Raji (cell line): ENCODE data around the gene ZNF318.

Source experiments
- POLR2A ChIP-seq: IDR thresholded peaks from 2 replicates; pipeline ENCODE4 v1.6.1; 2011; ENCODE audit warnings: low read depth, low read length, control low read depth; ENCODE audit not compliant: insufficient read depth

Gene ZNF318

GRCh38 chr6:43347444-43347843 lies 22.0 kb downstream of the ZNF318 start:
- no peak for TF ChIP-seq POLR2A

- no peak for TF ChIP-seq POLR2A
Measured at GRCh38 chr6:43347021-43347420, 22.4 kb downstream of the ZNF318 start.

- no peak for TF ChIP-seq POLR2A
Measured at GRCh38 chr6:43339168-43339567, 30.3 kb downstream of the ZNF318 start.

GRCh38 chr6:43338243-43338642 lies 31.2 kb downstream of the ZNF318 start:
- no peak for TF ChIP-seq POLR2A

GRCh38 chr6:43336382-43336781 lies 33.1 kb downstream of the ZNF318 start:
- TF ChIP-seq POLR2A: no peak

GRCh38 chr6:43335469-43335868 lies 34.0 kb downstream of the ZNF318 start:
- TF ChIP-seq POLR2A: no peak

GRCh38 chr6:43334466-43335095 lies 34.9 kb downstream of the ZNF318 start:
- TF ChIP-seq POLR2A: no peak

- TF ChIP-seq POLR2A: no peak
Measured at GRCh38 chr6:43331891-43332290, 37.6 kb downstream of the ZNF318 start.

GRCh38 chr6:43331470-43331869 lies 38.0 kb downstream of the ZNF318 start:
- TF ChIP-seq POLR2A: no peak

- no peak for TF ChIP-seq POLR2A
Measured at GRCh38 chr6:43328528-43328927, 40.9 kb downstream of the ZNF318 start.

GRCh38 chr6:43325876-43326275 lies 43.6 kb downstream of the ZNF318 start:
- no peak for TF ChIP-seq POLR2A

- TF ChIP-seq POLR2A: no peak
Measured at GRCh38 chr6:43318011-43318410, 51.4 kb downstream of the ZNF318 start.

- TF ChIP-seq POLR2A: no peak
Measured at GRCh38 chr6:43313813-43314212, 55.6 kb downstream of the ZNF318 start.

- no peak for TF ChIP-seq POLR2A
Measured at GRCh38 chr6:43311666-43312065, 57.8 kb downstream of the ZNF318 start.

- TF ChIP-seq POLR2A: no peak
Measured at GRCh38 chr6:43310624-43311023, 58.8 kb downstream of the ZNF318 start.

- no peak for TF ChIP-seq POLR2A
Measured at GRCh38 chr6:43310134-43310533, 59.3 kb downstream of the ZNF318 start.

GRCh38 chr6:43308990-43309477 lies 60.4 kb downstream of the ZNF318 start:
- TF ChIP-seq POLR2A: no peak
